Hypothalamus (tissue), 51 donors: ENCODE results near the gene ZNF292.
"Not testable (repeated sequence)": the region's sequence is repeated elsewhere in the genome, so short reads cannot be mapped to it uniquely, and the experiment has no call there.

ENCODE experiments used
- DNase-seq, 51 donors: peaks; one replicate each; lab custom pipeline; 2025; lab: John Stamatoyannopoulos, UW

Gene ZNF292

GRCh38 chr6:87259791-87260190 is 104.4 kb downstream of the ZNF292 start:
- no peak for DNase-seq

GRCh38 chr6:87261534-87261933 is 106.2 kb downstream of the ZNF292 start:
- no peak for DNase-seq

- no peak for DNase-seq
These were observed 109.1 kb downstream of the ZNF292 start for GRCh38 chr6:87264481-87264880.

GRCh38 chr6:87274660-87275274 is 119.4 kb downstream of the ZNF292 start:
- DNase-seq, result peak in 1 of 51 donors; percentile 2

- DNase-seq, result no peak
These were observed 121.3 kb downstream of the ZNF292 start for GRCh38 chr6:87276624-87277023.

- DNase-seq, result no peak
These were observed 121.8 kb downstream of the ZNF292 start for GRCh38 chr6:87277123-87277522.

- no peak for DNase-seq
These were observed 123.8 kb downstream of the ZNF292 start for GRCh38 chr6:87279196-87279595.

- DNase-seq, result no peak
These were observed 126.1 kb downstream of the ZNF292 start for GRCh38 chr6:87281426-87281825.

- no peak for DNase-seq
These were observed 127.4 kb downstream of the ZNF292 start for GRCh38 chr6:87282743-87283142.

GRCh38 chr6:87283461-87283860 is 128.1 kb downstream of the ZNF292 start:
- DNase-seq, result no peak

- DNase-seq, result no peak
These were observed 131.9 kb downstream of the ZNF292 start for GRCh38 chr6:87287251-87287650.

GRCh38 chr6:87289571-87289970 is 134.2 kb downstream of the ZNF292 start:
- DNase-seq, result no peak

- no peak for DNase-seq
These were observed 136.5 kb downstream of the ZNF292 start for GRCh38 chr6:87291883-87292282.

GRCh38 chr6:87293526-87293925 is 138.2 kb downstream of the ZNF292 start:
- DNase-seq, result no peak

GRCh38 chr6:87297119-87297518 is 141.8 kb downstream of the ZNF292 start:
- DNase-seq, result no peak

- not testable (repeated sequence) for DNase-seq
These were observed 145.9 kb downstream of the ZNF292 start for GRCh38 chr6:87301277-87301676.

GRCh38 chr6:87308970-87309369 is 153.6 kb downstream of the ZNF292 start:
- peak in 1 of 51 donors; percentile 2 for DNase-seq

- no peak for DNase-seq
These were observed 157.5 kb downstream of the ZNF292 start for GRCh38 chr6:87312860-87313259.
